SK-N-SH (cell line): ENCODE data around the gene NAT9. TPM values are rescaled to one million over a fixed set of nuclear protein-coding genes. Genes with fewer than 3 reads are reported as not detected.

ENCODE experiments used
- CTCF ChIA-PET: fragments of 300-600, 350-600 bp; formaldehyde crosslinking; extraction: SDS; loops from one replicate; lab custom pipeline; 2021; lab: Yijun Ruan, JAX
- POLR2A ChIA-PET: fragments of 350-600 bp; sonication (Branson Sonifier 250); formaldehyde crosslinking; extraction: SDS; loops from one replicate; lab custom pipeline; 2020; ENCODE audit warnings: antibody characterized with exemption, inconsistent platforms; lab: Yijun Ruan, JAX
- DNase-seq: peaks from one replicate; pipeline ENCODE4 v3.0.0; 2012
- H2AFZ ChIP-seq: fragments of 200-600 bp; sonication (generic); 2 replicates; pipeline ENCODE4 v1.8.1; 2016; ENCODE audit warnings: antibody characterized with exemption, mild to moderate bottlenecking, low read depth
- H3F3A ChIP-seq: fragments of 200-600 bp; sonication (generic); replicated peaks from 2 replicates; pipeline ENCODE3; 2016; ENCODE audit warnings: antibody characterized with exemption, mild to moderate bottlenecking; ENCODE audit not compliant: insufficient read depth
- H3K27ac ChIP-seq, 2 experiments: fragments of 200-500 bp in 1 of 2; fragments of 200-600 bp in 1 of 2; sonication (Bioruptor generic) in 1 of 2; sonication (generic), shearing (Covaris generic) in 1 of 2; 2 replicates each; pipeline versions ENCODE4 v1.5.1 to v1.6.1; 2014 to 2016; ENCODE audit warnings: low read depth in 2 of 2, inconsistent platforms in 1 of 2, low read length in 1 of 2, mild to moderate bottlenecking in 1 of 2, mixed read lengths in 1 of 2
- H3K27me3 ChIP-seq: fragments of 200-600 bp; sonication (generic), shearing (Covaris generic); 2 replicates; pipeline ENCODE4 v1.6.1; 2016; ENCODE audit warnings: mixed run types; ENCODE audit not compliant: insufficient read depth
- H3K36me3 ChIP-seq, 2 experiments: fragments of 200-500 bp in 1 of 2; fragments of 200-600 bp in 1 of 2; sonication (Bioruptor generic) in 1 of 2; sonication (generic) in 1 of 2; replicated peaks in 1 of 2; 2 replicates each; pipeline versions ENCODE3 to v1.5.1; 2014 to 2016; ENCODE audit warnings: low read length in 1 of 2, mild to moderate bottlenecking in 1 of 2; ENCODE audit not compliant: insufficient read depth in 2 of 2, control insufficient read depth in 1 of 2
- H3K4me1 ChIP-seq, 2 experiments: fragments of 200-500 bp in 1 of 2; fragments of 200-600 bp in 1 of 2; sonication (Bioruptor generic) in 1 of 2; sonication (generic), shearing (Covaris generic) in 1 of 2; 2 replicates each; pipeline versions ENCODE4 v1.5.1 to v1.6.1; 2014 to 2016; ENCODE audit warnings: low read depth in 1 of 2, low read length in 1 of 2, mixed run types in 1 of 2; ENCODE audit not compliant: insufficient read depth in 2 of 2, control insufficient read depth in 1 of 2
- H3K4me2 ChIP-seq: fragments of 200-600 bp; sonication (generic), shearing (Covaris generic); 2 replicates; pipeline ENCODE4 v1.6.1; 2017; ENCODE audit warnings: mixed run types
- H3K4me3 ChIP-seq, 2 experiments: fragments of 200-500 bp in 1 of 2; fragments of 200-600 bp in 1 of 2; sonication (Bioruptor generic) in 1 of 2; sonication (generic), shearing (Covaris generic) in 1 of 2; 2 replicates each; pipeline versions ENCODE4 v1.5.1 to v1.8.1; 2014 to 2016; ENCODE audit warnings: low read depth in 2 of 2, inconsistent platforms in 1 of 2, low read length in 1 of 2, mild to moderate bottlenecking in 1 of 2, mixed read lengths in 1 of 2, moderate library complexity in 1 of 2
- H3K79me2 ChIP-seq: fragments of 200-600 bp; sonication (generic); 2 replicates; pipeline ENCODE4 v1.8.1; 2017; ENCODE audit warnings: mild to moderate bottlenecking; ENCODE audit not compliant: insufficient read depth
- H3K9ac ChIP-seq: fragments of 200-600 bp; sonication (generic); 2 replicates; pipeline ENCODE4 v1.6.1; 2017; ENCODE audit warnings: mixed run types
- H3K9me2 ChIP-seq: fragments of 200-600 bp; sonication (generic); 2 replicates; pipeline ENCODE4 v1.6.1; 2017; ENCODE audit warnings: mixed run types
- H3K9me3 ChIP-seq: fragments of 200-600 bp; sonication (generic); 2 replicates; pipeline ENCODE4 v1.6.1; 2017; ENCODE audit warnings: mixed run types, mild to moderate bottlenecking, moderate library complexity
- H4K20me1 ChIP-seq: fragments of 200-600 bp; sonication (generic); 2 replicates; pipeline ENCODE4 v1.6.1; 2017; ENCODE audit warnings: mild to moderate bottlenecking, mixed run types; ENCODE audit not compliant: insufficient read depth
- CHD2 ChIP-seq: fragments of 150-350 bp; IDR thresholded peaks from 2 replicates; pipeline ENCODE4 v1.6.1; 2018; ENCODE audit warnings: low read length; ENCODE audit not compliant: partially characterized antibody
- ELF1 ChIP-seq: IDR thresholded peaks from 2 replicates; pipeline ENCODE4 v1.4.0; 2012
- EP300 ChIP-seq, 2 experiments: IDR thresholded peaks; 2 replicates each; pipeline versions ENCODE4 v1.4.0 to v1.6.1; 2012; ENCODE audit warnings: borderline replicate concordance in 1 of 2, low read depth in 1 of 2, low read length in 1 of 2
- EZH2phosphoT487 ChIP-seq: fragments of 200-600 bp; sonication (generic); IDR thresholded peaks from 2 replicates; pipeline ENCODE4 v1.6.1; 2017; ENCODE audit warnings: low read depth, mixed run types, mild to moderate bottlenecking, antibody characterized with exemption, moderate library complexity, borderline replicate concordance
- IRF3 ChIP-seq: fragments of 150-350 bp; IDR thresholded peaks from 2 replicates; pipeline ENCODE4 v1.6.1; 2016; ENCODE audit warnings: mild to moderate bottlenecking, low read depth, low read length
- MAX ChIP-seq: IDR thresholded peaks from 2 replicates; pipeline ENCODE4 v1.4.0; 2012; ENCODE audit warnings: low read depth
- MXI1 ChIP-seq: IDR thresholded peaks from 2 replicates; pipeline ENCODE4 v1.6.1; 2012; ENCODE audit warnings: mild to moderate bottlenecking, low read depth, low read length, improper control_type of control experiment
- NRF1 ChIP-seq: IDR thresholded peaks from 2 replicates; pipeline ENCODE4 v1.6.1; 2012; ENCODE audit warnings: low read depth, mild to moderate bottlenecking, low read length
- PBX3 ChIP-seq: IDR thresholded peaks from 2 replicates; pipeline ENCODE4; 2012
- TAF1 ChIP-seq: IDR thresholded peaks from 2 replicates; pipeline ENCODE4 v1.6.1; 2012; ENCODE audit warnings: low read depth, mild to moderate bottlenecking, low read length, moderate library complexity, borderline replicate concordance
- TEAD4 ChIP-seq: IDR thresholded peaks from 2 replicates; pipeline ENCODE4 v1.4.0; 2012; ENCODE audit warnings: mild to moderate bottlenecking, borderline replicate concordance; ENCODE audit not compliant: insufficient read depth
- YY1 ChIP-seq: IDR thresholded peaks from 2 replicates; pipeline ENCODE4 v1.4.0; 2012; ENCODE audit warnings: low read depth, mild to moderate bottlenecking
- WGBS: methylation state at CpG from one replicate; pipeline ENCODE4 v1.1.6; 2017; ENCODE audit warnings: low lambda C conversion rate; 5-methylcytosine and 5-hydroxymethylcytosine counted together
- polyA plus RNA-seq, 3 experiments: library from polyadenylated mRNA; depleted of rRNA; stranded (reverse); fragments of >200 nt; gene quantifications; 2 replicates each; pipeline ENCODE4 v1.2.3, GENCODE V29; 2012
- TF ChIP-seq, protein P1 (sequence below): IDR thresholded peaks from 2 replicates; pipeline ENCODE4 v1.4.0; 2012; ENCODE audit warnings: low read depth, borderline replicate concordance

Gene NAT9
- polyA plus RNA-seq, 1 of the 3 experiments (the other 2 are of a cell fraction) = 117 TPM

DNA sequence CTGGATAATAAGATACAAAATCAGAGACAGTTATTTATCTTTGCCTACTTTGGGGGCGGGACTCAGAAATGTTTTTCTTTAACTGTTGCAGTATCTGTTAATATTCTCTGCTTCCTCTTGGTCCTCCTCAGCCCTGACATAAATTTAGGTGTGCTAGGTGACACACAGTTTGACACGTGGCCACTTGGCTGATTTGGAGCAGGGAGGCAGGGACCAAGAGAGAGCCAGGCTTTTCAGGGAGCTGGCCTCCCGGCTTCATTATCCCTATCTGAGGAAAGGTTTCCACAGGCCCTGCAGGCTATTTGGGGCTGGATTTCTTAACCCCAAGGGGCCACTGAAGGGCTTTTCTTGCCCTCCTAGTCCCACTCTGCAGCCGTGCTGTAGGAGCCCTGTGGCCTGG lies 20.1 kb upstream of the NAT9 start:
- peaks cover 24% of the 10 kb centered on the region for H3F3A ChIP-seq
- H3K9me3 ChIP-seq = no peaks in the 10 kb centered on the region
- H3K9ac ChIP-seq = no peak overlapping the region
- ChIA-PET POLR2A (no interaction called here), CTCF (interaction anchor here (0.6 to 98.1 kb wide), 6 partner anchors 5 to 126 kb away, joined by 3 to 3869 read pairs (median 453); partner anchors contain the start of genes FDXR, GRIN2C and NHERF1)
- H3K36me3 ChIP-seq = peaks cover 19 to 62% of the 10 kb centered on the region in 2 experiments
- H2AFZ ChIP-seq = no peak overlapping the region
- H3K27me3 ChIP-seq = no peaks in the 10 kb centered on the region
- H3K4me3 ChIP-seq = no peak overlapping the region
- H3K9me2 ChIP-seq = no peaks in the 10 kb centered on the region
- no peak overlapping the region for H3K4me2 ChIP-seq
- peaks cover 22 to 23% of the 10 kb centered on the region in 2 experiments for H3K4me1 ChIP-seq
- no peak overlapping the region for H3K27ac ChIP-seq
- no peak for DNase-seq
- H4K20me1 ChIP-seq = no peaks in the 10 kb centered on the region
- no peaks in the 10 kb centered on the region for H3K79me2 ChIP-seq
- 89% methylated on average over 4 of the region's 4 CpGs for WGBS
- TF ChIP-seq EZH2phosphoT487 = no peak
- no peak for TF ChIP-seq MXI1
- no peak for TF ChIP-seq CHD2
- TF ChIP-seq MAX = no peak
- TF ChIP-seq TAF1 = no peak
- TF ChIP-seq IRF3 = no peak
- no peak for TF ChIP-seq YY1

- no peaks in the 10 kb centered on the region for H3K9me3 ChIP-seq
Observed at GRCh38 chr17:74795327-74796020, 19.3 kb upstream of the NAT9 start.

More at GRCh38 chr17:74795327-74796020, 19.3 kb upstream of the NAT9 start:
- CTCF ChIA-PET = interaction anchor here (0.6 to 98.1 kb wide), 6 partner anchors 10 to 127 kb away, joined by 3 to 3869 read pairs (median 229); partner anchors contain the start of genes FDXR, GRIN2C and NHERF1
- Histone ChIP-seq H3K9ac (no peak overlapping the region), H2AFZ (no peak overlapping the region), H3K4me1 (peaks cover 20 to 23% of the 10 kb centered on the region in 2 experiments), H3K27me3 (no peaks in the 10 kb centered on the region), H3F3A (peaks cover 24% of the 10 kb centered on the region), H3K9me2 (no peaks in the 10 kb centered on the region), H3K27ac (no peak overlapping the region), H3K79me2 (no peaks in the 10 kb centered on the region), H4K20me1 (no peaks in the 10 kb centered on the region), H3K4me3 (no peak overlapping the region), H3K4me2 (no peak overlapping the region), H3K36me3 (peaks cover 20 to 61% of the 10 kb centered on the region in 2 experiments)
- TF ChIP-seq, protein P1, sequence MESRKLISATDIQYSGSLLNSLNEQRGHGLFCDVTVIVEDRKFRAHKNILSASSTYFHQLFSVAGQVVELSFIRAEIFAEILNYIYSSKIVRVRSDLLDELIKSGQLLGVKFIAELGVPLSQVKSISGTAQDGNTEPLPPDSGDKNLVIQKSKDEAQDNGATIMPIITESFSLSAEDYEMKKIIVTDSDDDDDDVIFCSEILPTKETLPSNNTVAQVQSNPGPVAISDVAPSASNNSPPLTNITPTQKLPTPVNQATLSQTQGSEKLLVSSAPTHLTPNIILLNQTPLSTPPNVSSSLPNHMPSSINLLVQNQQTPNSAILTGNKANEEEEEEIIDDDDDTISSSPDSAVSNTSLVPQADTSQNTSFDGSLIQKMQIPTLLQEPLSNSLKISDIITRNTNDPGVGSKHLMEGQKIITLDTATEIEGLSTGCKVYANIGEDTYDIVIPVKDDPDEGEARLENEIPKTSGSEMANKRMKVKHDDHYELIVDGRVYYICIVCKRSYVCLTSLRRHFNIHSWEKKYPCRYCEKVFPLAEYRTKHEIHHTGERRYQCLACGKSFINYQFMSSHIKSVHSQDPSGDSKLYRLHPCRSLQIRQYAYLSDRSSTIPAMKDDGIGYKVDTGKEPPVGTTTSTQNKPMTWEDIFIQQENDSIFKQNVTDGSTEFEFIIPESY = no peak
- TF ChIP-seq MXI1 = no peak
- no peak for TF ChIP-seq TEAD4
- no peak for TF ChIP-seq EP300 (IDR thresholded peaks at IDR 0.05; ENCODE audit: borderline replicate concordance in 1 of 2, low read depth in 1 of 2, low read length in 1 of 2)
- no peak for TF ChIP-seq PBX3
- no peak for TF ChIP-seq ELF1
- TF ChIP-seq NRF1 = no peak
- WGBS = 87% methylated on average over 13 of the region's 18 CpGs
- no peak for DNase-seq
- POLR2A ChIA-PET = interaction anchor here (0.6 kb wide), 1 partner anchor 57 kb away, joined by 3 read pairs; no protein-coding TSS in a partner anchor
